ENCODE data around the gene MRPL58. TPM values are rescaled to one million over a fixed set of nuclear protein-coding genes. Genes with fewer than 3 reads are reported as not detected.

The MRPL58 gene
- total RNA-seq, 3 donors from 2014 or later (not counting 1 experiment from before 2014, with no cell fraction given) = 9.0 to 15.7 (median 12.9) TPM

DNA sequence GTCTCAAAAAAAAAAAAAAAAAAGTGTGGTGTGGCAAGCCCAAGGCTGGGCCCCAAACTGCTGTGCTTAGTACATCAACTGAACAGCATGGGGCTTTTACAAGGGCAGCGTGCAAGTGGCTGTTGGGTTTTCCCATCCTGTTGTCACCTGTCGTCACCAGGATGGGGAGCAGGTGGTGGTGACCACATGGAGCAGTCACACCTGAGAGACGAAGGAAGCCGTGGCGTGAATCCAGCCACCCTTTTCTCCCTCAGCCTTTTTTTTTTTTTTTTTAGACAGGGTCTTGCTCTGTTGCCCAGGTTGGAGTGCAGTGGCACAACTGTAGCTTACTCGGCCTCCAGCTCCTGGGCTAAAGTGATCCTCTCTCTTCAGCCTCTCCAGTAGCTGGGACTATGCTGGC lies 4.1 kb upstream of the MRPL58 start:
- Mint-ChIP-seq H3K36me3 (no peaks in the 10 kb centered on the region), H3K9me3 (no peaks in the 10 kb centered on the region), H3K4me3 (no peak overlapping the region), H3K27me3 (ENCODE audit: low read depth in 2 of 2) (no peaks in the 10 kb centered on the region), H3K27ac (no peak overlapping the region), H3K4me1 (peaks cover 9 to 10% of the 10 kb centered on the region in 2 donors)
- TF ChIP-seq, protein P1, sequence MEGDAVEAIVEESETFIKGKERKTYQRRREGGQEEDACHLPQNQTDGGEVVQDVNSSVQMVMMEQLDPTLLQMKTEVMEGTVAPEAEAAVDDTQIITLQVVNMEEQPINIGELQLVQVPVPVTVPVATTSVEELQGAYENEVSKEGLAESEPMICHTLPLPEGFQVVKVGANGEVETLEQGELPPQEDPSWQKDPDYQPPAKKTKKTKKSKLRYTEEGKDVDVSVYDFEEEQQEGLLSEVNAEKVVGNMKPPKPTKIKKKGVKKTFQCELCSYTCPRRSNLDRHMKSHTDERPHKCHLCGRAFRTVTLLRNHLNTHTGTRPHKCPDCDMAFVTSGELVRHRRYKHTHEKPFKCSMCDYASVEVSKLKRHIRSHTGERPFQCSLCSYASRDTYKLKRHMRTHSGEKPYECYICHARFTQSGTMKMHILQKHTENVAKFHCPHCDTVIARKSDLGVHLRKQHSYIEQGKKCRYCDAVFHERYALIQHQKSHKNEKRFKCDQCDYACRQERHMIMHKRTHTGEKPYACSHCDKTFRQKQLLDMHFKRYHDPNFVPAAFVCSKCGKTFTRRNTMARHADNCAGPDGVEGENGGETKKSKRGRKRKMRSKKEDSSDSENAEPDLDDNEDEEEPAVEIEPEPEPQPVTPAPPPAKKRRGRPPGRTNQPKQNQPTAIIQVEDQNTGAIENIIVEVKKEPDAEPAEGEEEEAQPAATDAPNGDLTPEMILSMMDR (IDR thresholded peaks at IDR 0.05) = no peak
- DNase-seq = no peak
- WGBS (ENCODE audit: insufficient coverage) = 61% methylated on average over 6 of the region's 6 CpGs
- Histone ChIP-seq H3K27me3 (ENCODE audit: control insufficient read depth, insufficient read depth, low read length) (no peaks in the 10 kb centered on the region), H3K27ac (ENCODE audit: low read length) (no peak overlapping the region), H3K4me1 (ENCODE audit: control insufficient read depth, insufficient read depth, low read length) (peaks cover 12% of the 10 kb centered on the region), H3K9me3 (ENCODE audit: control insufficient read depth, insufficient read depth, low read length) (no peaks in the 10 kb centered on the region), H3K4me3 (ENCODE audit: low read length) (no peak overlapping the region), H3K36me3 (ENCODE audit: control insufficient read depth, insufficient read depth, low read length) (no peaks in the 10 kb centered on the region)
- intact Hi-C loops (cut with micrococcal nuclease) = no loop called here
- no peak for ATAC-seq

GRCh38 chr17:75009139-75009724 lies 3.2 kb upstream of the MRPL58 start:
- ATAC-seq (no peak), DNase-seq (no peak)
- no peaks in the 10 kb centered on the region for H3K36me3 ChIP-seq (ENCODE audit: control insufficient read depth, insufficient read depth, low read length)
- Mint-ChIP-seq H3K4me3 (no peak overlapping the region), H3K36me3 (no peaks in the 10 kb centered on the region), H3K9me3 (no peaks in the 10 kb centered on the region), H3K27me3 (ENCODE audit: low read depth in 2 of 2) (no peaks in the 10 kb centered on the region), H3K4me1 (peaks cover 17% of the 10 kb centered on the region in 2 donors), H3K27ac (no peak overlapping the region)
- no peak overlapping the region for H3K27ac ChIP-seq (ENCODE audit: low read length)
- no peak overlapping the region for H3K4me3 ChIP-seq (ENCODE audit: low read length)
- H3K27me3 ChIP-seq (ENCODE audit: control insufficient read depth, insufficient read depth, low read length) = no peaks in the 10 kb centered on the region
- peaks cover 16% of the 10 kb centered on the region for H3K4me1 ChIP-seq (ENCODE audit: control insufficient read depth, insufficient read depth, low read length)
- intact Hi-C loops (cut with micrococcal nuclease) = no loop called here
- TF ChIP-seq, protein P1 (IDR thresholded peaks at IDR 0.05) = no peak
- no peaks in the 10 kb centered on the region for H3K9me3 ChIP-seq (ENCODE audit: control insufficient read depth, insufficient read depth, low read length)
- 75% methylated on average over 2 of the region's 2 CpGs for WGBS (ENCODE audit: insufficient coverage)

DNA sequence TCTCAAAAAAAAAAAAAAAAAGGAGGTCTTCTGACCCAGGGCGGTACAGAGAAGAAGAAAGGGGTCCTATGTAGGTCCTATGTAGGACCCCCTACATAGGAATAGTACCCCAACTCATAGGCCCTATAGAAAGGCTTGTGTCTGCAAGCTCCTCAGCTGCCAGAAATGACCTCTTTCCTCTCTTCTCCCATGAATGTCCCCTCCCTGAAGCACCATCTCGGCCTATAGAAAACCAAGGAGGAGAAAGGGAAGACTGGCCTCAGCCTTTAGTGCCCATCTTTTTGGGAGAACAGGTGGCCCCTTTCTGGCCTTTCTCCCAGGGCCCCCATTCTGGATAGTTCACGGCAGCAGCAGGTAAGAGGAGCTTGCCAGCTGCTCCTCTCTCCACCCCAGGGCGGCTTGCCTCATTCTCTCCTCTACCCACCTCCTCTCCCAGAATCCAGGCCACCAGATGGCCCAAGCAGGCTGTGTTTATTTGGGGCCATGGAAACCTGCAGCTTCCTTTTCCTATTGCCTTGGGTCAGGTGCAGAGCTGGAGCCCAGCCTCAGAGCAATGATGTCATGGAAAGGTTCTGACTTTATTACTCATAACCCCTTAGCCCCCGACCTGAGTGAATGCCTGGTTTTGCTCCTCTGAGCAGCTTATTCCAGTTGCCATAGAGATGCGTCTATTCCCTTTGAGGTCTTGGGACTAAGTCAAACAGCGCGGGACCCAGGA lies 1.6 kb upstream of the MRPL58 start:
- intact Hi-C loops (cut with micrococcal nuclease) = no loop called here

More for the DNA sequence above, 1.6 kb upstream of the MRPL58 start:
- no peak overlapping the region for H3K4me3 ChIP-seq (ENCODE audit: low read length)
- ATAC-seq = no peak
- no peaks in the 10 kb centered on the region for H3K27me3 Mint-ChIP-seq (ENCODE audit: low read depth in 2 of 2)
- H3K4me1 Mint-ChIP-seq = peaks cover 17 to 28% of the 10 kb centered on the region in 2 donors
- TF ChIP-seq, protein P1 (IDR thresholded peaks at IDR 0.05) = no peak
- WGBS (ENCODE audit: insufficient coverage) = 86% methylated on average over 7 of the region's 8 CpGs
- no peak overlapping the region for H3K27ac ChIP-seq (ENCODE audit: low read length)
- H3K36me3 Mint-ChIP-seq = no peaks in the 10 kb centered on the region
- H3K27me3 ChIP-seq (ENCODE audit: control insufficient read depth, insufficient read depth, low read length) = no peaks in the 10 kb centered on the region
- H3K9me3 Mint-ChIP-seq = no peaks in the 10 kb centered on the region
- no peak for DNase-seq
- peaks cover 16% of the 10 kb centered on the region for H3K4me1 ChIP-seq (ENCODE audit: control insufficient read depth, insufficient read depth, low read length)
- no peak overlapping the region for H3K27ac Mint-ChIP-seq
- no peaks in the 10 kb centered on the region for H3K36me3 ChIP-seq (ENCODE audit: control insufficient read depth, insufficient read depth, low read length)
- no peaks in the 10 kb centered on the region for H3K9me3 ChIP-seq (ENCODE audit: control insufficient read depth, insufficient read depth, low read length)
- H3K4me3 Mint-ChIP-seq = peak overlapping the region; percentile 59

Measured in natural killer cell (primary cell).